Measurements from ENCODE around the gene PEX14. TPM values are rescaled to one million over a fixed set of nuclear protein-coding genes. Genes with fewer than 3 reads are reported as not detected.
"Not testable (repeated sequence)": the region's sequence is repeated elsewhere in the genome, so short reads cannot be mapped to it uniquely, and the experiment has no call there.

PEX14 gene
- polyA plus RNA-seq, 3 donors, result 2.2 to 8.8 (median 2.7) TPM

- Mint-ChIP-seq H3K9me3 (no peaks in the 10 kb centered on the region), H3K27me3 (ENCODE audit: low read depth in 3 of 3) (peaks cover 0 to 2% (median 0%) of the 10 kb centered on the region in 3 donors), H3K36me3 (peaks cover 15 to 19% of the 10 kb centered on the region in 2 donors), H3K4me3 (no peak overlapping the region), H3K27ac (no peak overlapping the region), H3K4me1 (peaks cover 10% of the 10 kb centered on the region)
- no peaks in the 10 kb centered on the region for H3K27me3 ChIP-seq (ENCODE audit: control insufficient read depth in 2 of 2, insufficient read depth in 2 of 2, low read length in 2 of 2)
- no peak overlapping the region for H2AFZ ChIP-seq (ENCODE audit: insufficient read depth, low read depth, low read length, poor library complexity, severe bottlenecking)
- no peak overlapping the region for H3K27ac ChIP-seq (ENCODE audit: low read depth in 1 of 2, low read length in 2 of 2)
- peaks cover 35% of the 10 kb centered on the region for H3K79me2 ChIP-seq (ENCODE audit: insufficient read depth, low read length)
- intact Hi-C loops (cut with micrococcal nuclease), result loop anchor here (10.0 kb wide), 2 partner anchors 363 to 443 kb away; no protein-coding TSS in a partner anchor
- WGBS (ENCODE audit: insufficient coverage), result 100% methylated on average over 1 of the region's 5 CpGs
- TF ChIP-seq CTCF (IDR thresholded peaks at IDR 0.05), result no peak
- peaks cover 58% of the 10 kb centered on the region for H4K20me1 ChIP-seq (ENCODE audit: insufficient read depth, low read length)
- no peak for DNase-seq
- H3K9me3 ChIP-seq (replicated peaks in 1 of 2; ENCODE audit: control insufficient read depth in 1 of 2, insufficient read depth in 1 of 2, low read length in 2 of 2), result no peaks in the 10 kb centered on the region
- H3K36me3 ChIP-seq (replicated peaks in 1 of 2; ENCODE audit: control insufficient read depth in 1 of 2, insufficient read depth in 2 of 2, low read length in 2 of 2), result peaks cover 0 to 19% of the 10 kb centered on the region in 2 donors
- no peaks in the 10 kb centered on the region for H3K4me1 ChIP-seq (ENCODE audit: control insufficient read depth in 1 of 2, insufficient read depth in 2 of 2, low read length in 2 of 2)
- H3K4me3 ChIP-seq (replicated peaks in 1 of 3; ENCODE audit: low read depth in 2 of 3, low read length in 3 of 3), result no peak overlapping the region
- H3K9ac ChIP-seq (ENCODE audit: insufficient read depth, low read length, poor library complexity, severe bottlenecking), result no peak overlapping the region
- H3K4me2 ChIP-seq (replicated peaks; ENCODE audit: extremely low read depth, low read length, poor library complexity, severe bottlenecking), result no peak overlapping the region
These were observed 27.5 kb downstream of the PEX14 start for GRCh38 chr1:10502206-10502605.

- Histone ChIP-seq H3K36me3 (replicated peaks in 1 of 2; ENCODE audit: control insufficient read depth in 1 of 2, insufficient read depth in 2 of 2, low read length in 2 of 2) (no peaks in the 10 kb centered on the region), H3K79me2 (ENCODE audit: insufficient read depth, low read length) (peaks cover 34% of the 10 kb centered on the region), H3K4me1 (ENCODE audit: control insufficient read depth in 1 of 2, insufficient read depth in 2 of 2, low read length in 2 of 2) (no peaks in the 10 kb centered on the region), H2AFZ (ENCODE audit: insufficient read depth, low read depth, low read length, poor library complexity, severe bottlenecking) (no peak overlapping the region), H4K20me1 (ENCODE audit: insufficient read depth, low read length) (peaks cover 62% of the 10 kb centered on the region), H3K9ac (ENCODE audit: insufficient read depth, low read length, poor library complexity, severe bottlenecking) (no peak overlapping the region), H3K9me3 (replicated peaks in 1 of 2; ENCODE audit: control insufficient read depth in 1 of 2, insufficient read depth in 1 of 2, low read length in 2 of 2) (no peaks in the 10 kb centered on the region), H3K4me3 (replicated peaks in 1 of 3; ENCODE audit: low read depth in 2 of 3, low read length in 3 of 3) (no peak overlapping the region), H3K27ac (ENCODE audit: low read depth in 1 of 2, low read length in 2 of 2) (no peak overlapping the region), H3K27me3 (ENCODE audit: control insufficient read depth in 2 of 2, insufficient read depth in 2 of 2, low read length in 2 of 2) (no peaks in the 10 kb centered on the region), H3K4me2 (replicated peaks; ENCODE audit: extremely low read depth, low read length, poor library complexity, severe bottlenecking) (no peak overlapping the region)
- Mint-ChIP-seq H3K4me3 (no peak overlapping the region), H3K27ac (no peak overlapping the region), H3K9me3 (no peaks in the 10 kb centered on the region), H3K27me3 (ENCODE audit: low read depth in 3 of 3) (no peaks in the 10 kb centered on the region), H3K36me3 (peaks cover 3 to 12% of the 10 kb centered on the region in 2 donors), H3K4me1 (peaks cover 15% of the 10 kb centered on the region)
- no peak for DNase-seq
- WGBS (ENCODE audit: insufficient coverage), result 68% methylated on average over 2 of the region's 5 CpGs
- no peak for TF ChIP-seq CTCF (IDR thresholded peaks at IDR 0.05)
- intact Hi-C loops (cut with micrococcal nuclease), result loop anchor here (10.0 kb wide), 2 partner anchors 361 to 441 kb away; no protein-coding TSS in a partner anchor
These were observed 29.5 kb downstream of the PEX14 start for GRCh38 chr1:10504249-10504648.

GRCh38 chr1:10506046-10506676 lies 31.4 kb downstream of the PEX14 start:
- not testable (repeated sequence) for H3K27ac ChIP-seq (ENCODE audit: low read depth in 1 of 2, low read length in 2 of 2); H3K27ac Mint-ChIP-seq; H3K27me3 ChIP-seq (ENCODE audit: control insufficient read depth in 2 of 2, insufficient read depth in 2 of 2, low read length in 2 of 2); H3K27me3 Mint-ChIP-seq (ENCODE audit: low read depth in 3 of 3); DNase-seq; H3K36me3 ChIP-seq (replicated peaks in 1 of 2; ENCODE audit: control insufficient read depth in 1 of 2, insufficient read depth in 2 of 2, low read length in 2 of 2); H3K4me3 Mint-ChIP-seq; H3K9me3 ChIP-seq (replicated peaks in 1 of 2; ENCODE audit: control insufficient read depth in 1 of 2, insufficient read depth in 1 of 2, low read length in 2 of 2); H3K9ac ChIP-seq (ENCODE audit: insufficient read depth, low read length, poor library complexity, severe bottlenecking); H3K4me3 ChIP-seq (replicated peaks in 1 of 3; ENCODE audit: low read depth in 2 of 3, low read length in 3 of 3); H3K4me2 ChIP-seq (replicated peaks; ENCODE audit: extremely low read depth, low read length, poor library complexity, severe bottlenecking); H3K36me3 Mint-ChIP-seq; H2AFZ ChIP-seq (ENCODE audit: insufficient read depth, low read depth, low read length, poor library complexity, severe bottlenecking); H3K9me3 Mint-ChIP-seq
- H3K4me1 ChIP-seq (ENCODE audit: control insufficient read depth in 1 of 2, insufficient read depth in 2 of 2, low read length in 2 of 2), result peaks cover under 1 to 13% of the 10 kb centered on the region in 2 donors
- peaks cover 71% of the 10 kb centered on the region for H4K20me1 ChIP-seq (ENCODE audit: insufficient read depth, low read length)
- intact Hi-C loops (cut with micrococcal nuclease), result loop anchor here (5.0 to 10.0 kb wide), 3 partner anchors 359 to 439 kb away; no protein-coding TSS in a partner anchor
- WGBS (ENCODE audit: insufficient coverage), result 90% methylated on average over 7 of the region's 12 CpGs
- peaks cover 20% of the 10 kb centered on the region for H3K79me2 ChIP-seq (ENCODE audit: insufficient read depth, low read length)
- H3K4me1 Mint-ChIP-seq, result peaks cover 26% of the 10 kb centered on the region

Measured in CD14-positive monocyte (primary cell).